H1 (cell line): ENCODE measurements around the gene APH1A. TPM values are rescaled to one million over a fixed set of nuclear protein-coding genes. Genes with fewer than 3 reads are reported as not detected.

Experiments
- CTCF ChIA-PET: fragments of 300-600 bp; sonication (Branson Sonifier 250); formaldehyde crosslinking; loops from one replicate; lab custom pipeline; 2021; ENCODE audit not compliant: partially characterized antibody; lab: Charles Lee
- POLR2A ChIA-PET: fragments of 300-600 bp; sonication (Branson Sonifier 250); formaldehyde crosslinking; loops from one replicate; lab custom pipeline; 2021; ENCODE audit warnings: inconsistent platforms; ENCODE audit not compliant: partially characterized antibody; lab: Charles Lee
- DNase-seq, 2 experiments: peaks; one replicate each; pipeline versions ENCODE4 v3.0.0 to v3.0.0-alpha.2; 2010 to 2022; ENCODE audit warnings: low spot score in 2 of 2, low read depth in 1 of 2, mixed read lengths in 1 of 2
- FAIRE-seq: peaks from 2 replicates; lab custom pipeline; 2011; peaks lifted over from hg19 to GRCh38; lab: Jason Lieb, UNC
- H2AFZ ChIP-seq: 2 replicates; pipeline ENCODE4 v1.8.1; 2012; ENCODE audit warnings: low read length, inconsistent platforms
- H2AK5ac ChIP-seq: 2 replicates; pipeline ENCODE4 v1.6.1; 2013; ENCODE audit warnings: low read depth, low read length
- H2BK120ac ChIP-seq: replicated peaks from 2 replicates; pipeline ENCODE3; 2013; ENCODE audit warnings: low read depth, low read length, inconsistent platforms
- H2BK12ac ChIP-seq: 2 replicates; pipeline ENCODE4 v1.6.1; 2013; ENCODE audit warnings: low read depth, low read length
- H2BK15ac ChIP-seq: 2 replicates; pipeline ENCODE4 v1.6.1; 2013; ENCODE audit warnings: low read length
- H2BK20ac ChIP-seq: 2 replicates; pipeline ENCODE4 v1.6.1; 2013; ENCODE audit warnings: low read length
- H2BK5ac ChIP-seq: 2 replicates; pipeline ENCODE4 v1.6.1; 2013; ENCODE audit warnings: low read depth, low read length
- H3K14ac ChIP-seq: 2 replicates; pipeline ENCODE4 v1.6.1; 2013; ENCODE audit warnings: inconsistent platforms; ENCODE audit not compliant: insufficient read length
- H3K18ac ChIP-seq: 2 replicates; pipeline ENCODE4 v1.6.1; 2013; ENCODE audit warnings: low read length; ENCODE audit errors: extremely low read depth
- H3K23ac ChIP-seq: 2 replicates; pipeline ENCODE4 v1.6.1; 2013; ENCODE audit warnings: inconsistent platforms; ENCODE audit not compliant: insufficient read length
- H3K23me2 ChIP-seq: 2 replicates; pipeline ENCODE4 v1.6.1; 2013; ENCODE audit warnings: low read depth, low read length
- H3K27ac ChIP-seq: 2 replicates; pipeline ENCODE4 v1.6.1; 2011; ENCODE audit warnings: low read depth, low read length, inconsistent platforms
- H3K27me3 ChIP-seq, 4 experiments: replicated peaks in 1 of 4; 1 replicate in 1 of 4; 2 replicates in 3 of 4; pipeline versions ENCODE4 v1.6.1 to v1.8.1; 2011 to 2013; ENCODE audit warnings: low read length in 3 of 4, mild to moderate bottlenecking in 3 of 4, inconsistent platforms in 2 of 4, mixed read lengths in 2 of 4, moderate library complexity in 1 of 4; ENCODE audit not compliant: control insufficient read depth in 3 of 4, insufficient read depth in 3 of 4; ENCODE audit errors: extremely low read depth in 1 of 4
- H3K36me3 ChIP-seq, 4 experiments: 2 replicates each; pipeline versions ENCODE4 v1.6.1 to v1.8.1; 2011 to 2013; ENCODE audit warnings: mild to moderate bottlenecking in 4 of 4, low read length in 3 of 4, moderate library complexity in 2 of 4, control low read depth in 1 of 4, inconsistent platforms in 1 of 4; ENCODE audit not compliant: insufficient read depth in 4 of 4, control insufficient read depth in 2 of 4
- H3K4ac ChIP-seq: replicated peaks from 2 replicates; pipeline ENCODE3; 2013; ENCODE audit warnings: low read length, low read depth, mixed read lengths, inconsistent platforms; ENCODE audit not compliant: insufficient read length
- H3K4me1 ChIP-seq, 4 experiments: replicated peaks in 1 of 4; 1 replicate in 1 of 4; 2 replicates in 3 of 4; pipeline versions ENCODE4 v1.6.1 to v1.8.1; 2011 to 2013; ENCODE audit warnings: low read length in 3 of 4, inconsistent platforms in 2 of 4, mixed read lengths in 1 of 4; ENCODE audit not compliant: insufficient read depth in 4 of 4, control insufficient read depth in 3 of 4
- H3K4me2 ChIP-seq, 2 experiments: 2 replicates each; pipeline versions ENCODE4 v1.6.1 to v1.8.1; 2011 to 2013; ENCODE audit warnings: low read depth in 2 of 2, low read length in 2 of 2, control low read depth in 1 of 2, inconsistent platforms in 1 of 2, mild to moderate bottlenecking in 1 of 2; ENCODE audit not compliant: insufficient read depth in 1 of 2
- H3K4me3 ChIP-seq, 4 experiments: fragments of 200-600, 300-600 bp in 1 of 4; sonication (generic), shearing (Covaris generic), sonication (Bioruptor Twin) in 1 of 4; 2 replicates each; pipeline versions ENCODE4 v1.5.1 to v1.8.1; 2011 to 2016; ENCODE audit warnings: low read length in 4 of 4, low read depth in 3 of 4, control low read depth in 2 of 4, inconsistent platforms in 2 of 4, mild to moderate bottlenecking in 2 of 4, mixed read lengths in 1 of 4, moderate library complexity in 1 of 4; ENCODE audit not compliant: insufficient read depth in 2 of 4; ENCODE audit errors: extremely low read depth in 1 of 4
- H3K56ac ChIP-seq: replicated peaks from 2 replicates; pipeline ENCODE3; 2013; ENCODE audit warnings: low read depth, mild to moderate bottlenecking, mixed read lengths, low read length, inconsistent platforms; ENCODE audit not compliant: insufficient read length
- H3K79me1 ChIP-seq: 2 replicates; pipeline ENCODE4 v1.6.1; 2013; ENCODE audit warnings: low read depth, low read length, control low read depth
- H3K79me2 ChIP-seq, 2 experiments: 2 replicates each; pipeline versions ENCODE4 v1.6.1 to v1.8.1; 2012 to 2013; ENCODE audit warnings: low read length in 2 of 2, mild to moderate bottlenecking in 2 of 2, inconsistent platforms in 1 of 2; ENCODE audit not compliant: insufficient read depth in 2 of 2, control insufficient read depth in 1 of 2
- H3K9ac ChIP-seq, 4 experiments: replicated peaks in 1 of 4; 1 replicate in 1 of 4; 2 replicates in 3 of 4; pipeline versions ENCODE4 v1.6.1 to v1.8.1; 2011 to 2013; ENCODE audit warnings: low read depth in 3 of 4, low read length in 3 of 4, control low read depth in 2 of 4, mild to moderate bottlenecking in 2 of 4, moderate library complexity in 2 of 4, inconsistent platforms in 1 of 4; ENCODE audit errors: extremely low read depth in 1 of 4
- H3K9me3 ChIP-seq, 2 experiments: 2 replicates each; pipeline versions ENCODE4 v1.6.1 to v1.8.1; 2012 to 2013; ENCODE audit warnings: mild to moderate bottlenecking in 2 of 2, moderate library complexity in 2 of 2, control low read depth in 1 of 2, inconsistent platforms in 1 of 2, low read depth in 1 of 2, low read length in 1 of 2, mixed read lengths in 1 of 2; ENCODE audit not compliant: insufficient read depth in 2 of 2
- H4K20me1 ChIP-seq, 2 experiments: replicated peaks in 1 of 2; 2 replicates each; pipeline versions ENCODE3 to v1.8.1; 2011 to 2013; ENCODE audit warnings: inconsistent platforms in 2 of 2, low read length in 2 of 2, mild to moderate bottlenecking in 1 of 2; ENCODE audit not compliant: insufficient read depth in 2 of 2, control insufficient read depth in 1 of 2
- H4K5ac ChIP-seq: 2 replicates; pipeline ENCODE4 v1.6.1; 2013; ENCODE audit warnings: low read length, low read depth, mixed read lengths, inconsistent platforms; ENCODE audit not compliant: insufficient read length
- H4K8ac ChIP-seq: 2 replicates; pipeline ENCODE4 v1.8.0; 2013; ENCODE audit warnings: mild to moderate bottlenecking, moderate library complexity, low read length, inconsistent platforms; ENCODE audit not compliant: insufficient read depth; ENCODE audit errors: extremely low read depth
- H4K91ac ChIP-seq: replicated peaks from 2 replicates; pipeline ENCODE3; 2013; ENCODE audit warnings: low read length, mixed read lengths, inconsistent platforms; ENCODE audit not compliant: insufficient read length
- BACH1 ChIP-seq: IDR thresholded peaks from 2 replicates; pipeline ENCODE4 v1.6.1; 2012; ENCODE audit warnings: low read length, improper control_type of control experiment
- CEBPB ChIP-seq: IDR thresholded peaks from 2 replicates; pipeline ENCODE4 v1.6.1; 2012; ENCODE audit warnings: low read depth, low read length
- EP300 ChIP-seq, 2 experiments: IDR thresholded peaks; 1 replicate in 1 of 2; 2 replicates in 1 of 2; pipeline ENCODE4 v1.6.1; 2011 to 2012; ENCODE audit warnings: low read depth in 2 of 2, low read length in 2 of 2, mild to moderate bottlenecking in 2 of 2, borderline replicate concordance in 1 of 2, inconsistent platforms in 1 of 2, moderate library complexity in 1 of 2
- EZH2 ChIP-seq: fragments of 200-600 bp; sonication (generic); IDR thresholded peaks from 2 replicates; pipeline ENCODE4 v1.7.1; 2012; ENCODE audit warnings: low read depth, mild to moderate bottlenecking, moderate library complexity, low read length, inconsistent platforms; ENCODE audit not compliant: severe bottlenecking
- FOSL1 ChIP-seq: IDR thresholded peaks from 2 replicates; pipeline ENCODE4 v1.6.1; 2011; ENCODE audit warnings: mild to moderate bottlenecking, low read depth, low read length, moderate library complexity; ENCODE audit not compliant: insufficient read depth
- HDAC2 ChIP-seq, 2 experiments: fragments of 300-600 bp in 1 of 2; sonication (generic) in 1 of 2; IDR thresholded peaks; 2 replicates each; pipeline ENCODE4 v1.6.1; 2011 to 2012; ENCODE audit warnings: low read depth in 2 of 2, low read length in 2 of 2, mild to moderate bottlenecking in 2 of 2, moderate library complexity in 2 of 2, borderline replicate concordance in 1 of 2, inconsistent platforms in 1 of 2
- NANOG ChIP-seq: IDR thresholded peaks from 2 replicates; pipeline ENCODE4 v1.6.1; 2011; ENCODE audit warnings: low read length, low read depth, mild to moderate bottlenecking, inconsistent platforms; ENCODE audit not compliant: insufficient read depth, poor library complexity, severe bottlenecking
- NRF1 ChIP-seq: IDR thresholded peaks from 2 replicates; pipeline ENCODE4 v1.6.1; 2011; ENCODE audit warnings: mild to moderate bottlenecking, low read depth, low read length, improper control_type of control experiment
- POLR2AphosphoS5 ChIP-seq: IDR thresholded peaks from 2 replicates; pipeline ENCODE4 v1.6.1; 2011; ENCODE audit warnings: low read depth, low read length
- RXRA ChIP-seq: IDR thresholded peaks from 2 replicates; pipeline ENCODE4 v1.6.1; 2011; ENCODE audit warnings: low read depth, mild to moderate bottlenecking, low read length, moderate library complexity; ENCODE audit not compliant: insufficient read depth
- SP1 ChIP-seq: IDR thresholded peaks from 2 replicates; pipeline ENCODE4 v1.6.1; 2011; ENCODE audit warnings: low read depth, low read length
- SP2 ChIP-seq: IDR thresholded peaks from 2 replicates; pipeline ENCODE4 v1.6.1; 2012; ENCODE audit warnings: mild to moderate bottlenecking, low read length, inconsistent platforms
- SP4 ChIP-seq: IDR thresholded peaks from 2 replicates; pipeline ENCODE4 v1.6.1; 2012; ENCODE audit warnings: low read length, inconsistent platforms
- TAF7 ChIP-seq: optimal IDR thresholded peaks from 2 replicates; pipeline ENCODE3; 2011; ENCODE audit warnings: low read depth, mild to moderate bottlenecking, inconsistent platforms, low read length, moderate library complexity, borderline replicate concordance
- TBP ChIP-seq: IDR thresholded peaks from 2 replicates; pipeline ENCODE4 v1.6.1; 2011; ENCODE audit warnings: low read depth, low read length, improper control_type of control experiment
- WGBS, 2 experiments: shearing (Covaris generic) in 1 of 2; methylation state at CpG; one replicate each; pipeline versions ENCODE4 v1.1.6 to v1.1.7; 2013 to 2015; ENCODE audit warnings: low lambda C conversion rate in 2 of 2, mixed read lengths in 2 of 2, inconsistent platforms in 1 of 2, low coverage in 1 of 2, missing lambda C conversion rate in 1 of 2; ENCODE audit not compliant: insufficient replicate concordance in 2 of 2, insufficient coverage in 1 of 2, insufficient read length in 1 of 2; ENCODE audit errors: extremely low coverage in 1 of 2, missing lambda C conversion rate in 1 of 2; 5-methylcytosine and 5-hydroxymethylcytosine counted together
- polyA plus RNA-seq, 7 experiments: library from polyadenylated mRNA; depleted of rRNA in 3 of 7; stranded (reverse) in 5 of 7; unstranded in 2 of 7; fragments of >200 nt in 5 of 7; fragments of 200-250 nt in 2 of 7; gene quantifications; 1 replicate in 5 of 7; 2 replicates in 1 of 7; 4 replicates in 1 of 7; pipeline versions ENCODE4 v1.2.1 to v1.2.3, GENCODE V29; 2011 to 2013; ENCODE audit warnings: missing spikeins in 2 of 7, mixed read lengths in 2 of 7
- total RNA-seq: library from RNA; stranded (reverse); fragmentation: NEBNext Ultra II Directional; extraction: Animal tissue kit (Norgen Biotek cat#: 25700); gene quantifications from 2 replicates; pipeline ENCODE4 v1.2.1, GENCODE V29; 2021

The APH1A gene
- total and polyA plus RNA-seq, 2 of the 8 experiments (the other 6 are each of a cell fraction or from before 2014, with no cell fraction given): 111 to 183 TPM

- Histone ChIP-seq H3K27me3 (no peaks in the 10 kb centered on the region), H2AK5ac (no peak overlapping the region), H2BK15ac (no peak overlapping the region), H3K4me3 (no peak overlapping the region), H3K14ac (no peak overlapping the region), H3K36me3 (peaks cover 14 to 63% (median 48%) of the 10 kb centered on the region in 4 experiments), H3K23ac (no peak overlapping the region), H4K8ac (no peak overlapping the region), H3K18ac (no peak overlapping the region), H2BK12ac (no peak overlapping the region), H3K4me1 (no peaks in the 10 kb centered on the region), H3K79me2 (peaks cover 0 to 5% of the 10 kb centered on the region in 2 experiments; a peak in 1 of 4 replicates), H4K5ac (no peak overlapping the region), H3K23me2 (no peaks in the 10 kb centered on the region), H2BK120ac (no peak overlapping the region), H3K79me1 (no peaks in the 10 kb centered on the region), H3K9me3 (no peaks in the 10 kb centered on the region), H3K56ac (no peak overlapping the region), H4K20me1 (peaks cover 2 to 4% of the 10 kb centered on the region in 2 experiments), H2BK20ac (no peak overlapping the region), H3K27ac (no peak overlapping the region), H3K9ac (no peak overlapping the region), H4K91ac (no peak overlapping the region), H2AFZ (no peak overlapping the region), H3K4ac (no peak overlapping the region), H3K4me2 (no peak overlapping the region), H2BK5ac (no peak overlapping the region)
- ChIA-PET POLR2A (interaction anchor here (1.0 to 4.1 kb wide), 4 partner anchors 9 to 12 kb away, joined by 3 to 17 read pairs (median 3); no protein-coding TSS in a partner anchor), CTCF (interaction anchor here (0.7 kb wide), 1 partner anchor 418 kb away, joined by 3 read pairs; no protein-coding TSS in a partner anchor)
- DNase-seq: no peak
- FAIRE-seq: no peak
- WGBS, 2 experiments: 100% methylated on average over 1 of the region's 1 CpG; no CpG with 5 or more reads in 1 of the 2 experiments
- no peak for TF ChIP-seq BACH1
- TF ChIP-seq SP1: no peak
- no peak for TF ChIP-seq NANOG
- no peak for TF ChIP-seq EP300 (IDR thresholded peaks at IDR 0.05; ENCODE audit: borderline replicate concordance in 1 of 2, low read depth in 2 of 2, low read length in 2 of 2)
- no peak for TF ChIP-seq POLR2AphosphoS5
- no peak for TF ChIP-seq TBP
- TF ChIP-seq HDAC2 (IDR thresholded peaks at IDR 0.05; ENCODE audit: borderline replicate concordance in 1 of 2, low read depth in 2 of 2, low read length in 2 of 2): no peak
- TF ChIP-seq SP4: no peak
- no peak for TF ChIP-seq SP2
- TF ChIP-seq RXRA: no peak
- no peak for TF ChIP-seq TAF7
- TF ChIP-seq NRF1: no peak
- no peak for TF ChIP-seq EZH2
- no peak for TF ChIP-seq FOSL1
- TF ChIP-seq CEBPB: no peak
Measured at GRCh38 chr1:150224983-150225382, 43.8 kb downstream of the APH1A start.
